Stomach smooth muscle (tissue), 2 donors: ENCODE results near the gene MRPL24.

Source experiments
- H3K27ac ChIP-seq: one replicate; pipeline ENCODE4 v1.7.0; 2013; ENCODE audit warnings: mild to moderate bottlenecking, low read length, inconsistent platforms
- H3K27me3 ChIP-seq, 2 donors: one replicate each; pipeline ENCODE4 v1.7.0; 2013; ENCODE audit warnings: low read length in 2 of 2; ENCODE audit not compliant: insufficient read depth in 2 of 2, control insufficient read depth in 1 of 2
- H3K36me3 ChIP-seq, 2 donors: one replicate each; pipeline ENCODE4 v1.7.0; 2013; ENCODE audit warnings: low read length in 2 of 2; ENCODE audit not compliant: control insufficient read depth in 2 of 2, insufficient read depth in 2 of 2
- H3K4me1 ChIP-seq: one replicate; pipeline ENCODE4 v1.7.0; 2013; ENCODE audit warnings: low read length; ENCODE audit not compliant: control insufficient read depth, insufficient read depth
- H3K4me3 ChIP-seq, 2 donors: one replicate each; pipeline ENCODE4 v1.7.0; 2013; ENCODE audit warnings: low read length in 2 of 2
- H3K9ac ChIP-seq, 2 donors: one replicate each; pipeline ENCODE4 v1.7.0; 2013; ENCODE audit warnings: low read length in 2 of 2, mild to moderate bottlenecking in 1 of 2
- H3K9me3 ChIP-seq, 2 donors: one replicate each; pipeline ENCODE4 v1.7.0; 2013; ENCODE audit warnings: low read length in 2 of 2; ENCODE audit not compliant: control insufficient read depth in 2 of 2
- donor health status: healthy.
- donor health status: Pancreatic carcinoma.

The MRPL24 gene

DNA sequence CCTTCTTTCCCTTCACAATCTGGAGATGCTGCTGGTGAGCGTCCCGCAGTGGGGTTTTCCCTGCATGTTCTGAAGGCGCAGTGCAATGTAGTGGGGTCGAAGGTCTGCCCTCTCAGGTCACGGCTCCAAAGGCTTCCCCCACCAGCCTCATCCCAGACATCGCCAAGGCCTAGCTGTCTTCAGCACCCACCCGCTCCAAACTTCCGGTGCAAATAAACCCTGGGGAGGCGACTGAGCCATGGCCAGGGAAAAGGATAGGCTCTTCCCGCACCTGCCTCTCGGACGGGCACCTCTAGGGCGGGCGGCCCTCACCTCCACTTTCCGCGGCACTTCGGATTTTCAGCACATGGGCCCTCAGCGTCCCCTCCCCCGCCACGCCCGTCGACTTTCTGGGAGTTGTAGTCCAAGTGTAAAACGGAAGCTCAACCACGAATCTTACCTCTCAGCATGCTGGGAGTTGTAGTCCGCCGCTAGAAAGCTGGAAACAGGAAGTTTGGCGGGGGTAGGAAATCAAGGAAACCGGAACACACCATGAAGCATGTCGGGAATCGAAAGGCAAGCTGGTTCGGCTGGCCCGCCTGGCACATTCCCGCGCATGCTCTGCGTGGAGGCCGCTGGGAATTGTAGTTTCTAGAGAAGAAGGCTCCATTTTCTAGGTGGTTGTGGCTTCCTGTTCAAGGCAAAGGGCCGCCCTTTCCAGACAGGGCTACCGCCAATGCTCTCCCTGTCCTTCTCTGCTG is at the start of gene MRPL24:
Gene MRPL24 (minus strand): TSS at position 348 of the 740 bp plus-strand sequence. CDS start 2,384 bp downstream, outside the sequence.
- H3K9me3 ChIP-seq = no peaks in the 10 kb centered on the region
- H3K4me1 ChIP-seq = peaks cover 22% of the 10 kb centered on the region
- H3K9ac ChIP-seq = peak within 1 kb of the TSS; percentile 85 to 95
- peaks cover 24 to 35% of the 10 kb centered on the region in 2 donors for H3K36me3 ChIP-seq
- H3K27me3 ChIP-seq = no peaks in the 10 kb centered on the region
- peak within 1 kb of the TSS; percentile 94 to 97 for H3K4me3 ChIP-seq
- H3K27ac ChIP-seq = peak within 1 kb of the TSS; percentile 94

DNA sequence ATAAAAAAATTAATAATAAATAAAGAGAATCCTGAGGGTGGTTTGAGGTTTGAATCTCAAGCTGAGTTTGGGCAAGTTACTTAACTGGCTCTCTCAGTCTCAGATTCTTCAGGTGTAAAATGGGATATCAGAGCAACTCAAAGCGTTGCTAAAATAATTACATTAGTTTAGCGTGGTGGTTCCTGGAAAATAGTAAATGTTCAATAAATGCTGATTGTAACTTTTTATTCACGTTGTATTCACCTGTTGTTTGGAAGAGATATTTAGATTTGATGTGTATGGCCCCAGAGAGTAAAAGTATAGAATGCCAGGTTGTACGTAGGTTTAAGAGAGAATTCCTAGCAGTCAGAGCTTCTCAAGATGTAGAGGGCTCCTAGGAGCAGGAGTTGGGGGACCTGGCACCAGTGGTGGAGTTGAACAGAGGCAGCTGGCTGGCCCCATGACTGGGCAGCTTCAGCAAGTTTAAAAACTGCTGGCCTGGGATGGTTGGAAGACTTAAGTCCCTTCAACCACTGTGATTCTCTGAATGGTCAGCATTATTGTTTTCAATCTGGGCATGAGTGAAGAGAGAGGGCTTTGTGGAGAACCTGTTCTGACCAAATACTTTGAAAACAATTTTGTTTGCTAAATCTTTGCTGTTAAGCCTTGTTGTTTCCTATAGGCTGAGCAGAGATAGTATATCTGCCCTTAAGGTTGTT is 48.9 kb upstream of the MRPL24 start:
- no peak overlapping the region for H3K27ac ChIP-seq
- no peaks in the 10 kb centered on the region for H3K4me1 ChIP-seq
- peaks cover 48 to 57% of the 10 kb centered on the region in 2 donors for H3K36me3 ChIP-seq
- H3K4me3 ChIP-seq = no peak overlapping the region
- H3K9me3 ChIP-seq = no peaks in the 10 kb centered on the region
- H3K9ac ChIP-seq = no peak overlapping the region
- H3K27me3 ChIP-seq = no peaks in the 10 kb centered on the region

DNA sequence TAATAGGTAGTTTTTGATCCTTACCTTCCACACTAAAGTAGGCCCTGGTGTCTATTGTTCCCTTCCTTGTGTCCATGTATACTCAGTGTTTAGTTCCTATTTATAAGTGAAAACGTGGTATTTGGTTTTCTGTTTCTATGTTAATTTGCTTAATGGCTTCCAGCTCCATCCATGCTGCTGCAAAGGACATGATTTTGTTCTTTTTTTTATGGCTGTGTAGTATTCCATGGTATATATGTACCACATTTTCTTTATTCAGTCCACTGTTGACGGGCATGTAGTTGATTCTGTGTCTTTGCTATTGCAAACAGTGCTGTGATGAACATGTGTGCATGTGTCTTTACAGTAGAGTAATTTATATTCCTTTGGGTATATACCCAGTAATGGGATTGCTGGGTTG is 47.2 kb upstream of the MRPL24 start:
- Histone ChIP-seq H3K9me3 (no peaks in the 10 kb centered on the region), H3K4me3 (no peak overlapping the region), H3K36me3 (peaks cover 47 to 52% of the 10 kb centered on the region in 2 donors), H3K27ac (no peak overlapping the region), H3K9ac (no peak overlapping the region), H3K4me1 (no peaks in the 10 kb centered on the region), H3K27me3 (no peaks in the 10 kb centered on the region)

DNA sequence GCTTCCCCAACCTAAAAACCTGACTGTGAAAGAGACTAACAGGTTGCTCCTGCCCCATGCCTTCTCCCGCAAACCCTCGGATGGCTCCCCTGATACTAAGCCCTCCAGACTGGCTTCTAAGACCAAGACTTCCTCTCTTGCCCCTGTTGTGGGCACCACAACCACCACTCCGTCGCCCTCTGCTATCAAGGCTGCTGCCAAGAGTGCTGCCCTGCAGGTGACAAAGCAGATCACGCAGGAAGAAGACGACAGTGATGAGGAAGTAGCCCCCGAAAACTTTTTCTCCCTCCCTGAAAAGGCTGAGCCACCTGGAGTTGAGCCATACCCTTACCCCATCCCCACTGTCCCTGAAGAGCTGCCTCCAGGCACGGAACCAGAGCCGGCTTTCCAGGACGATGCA is 45.8 kb upstream of the MRPL24 start:
- Histone ChIP-seq H3K36me3 (peaks cover 36 to 42% of the 10 kb centered on the region in 2 donors), H3K4me1 (no peaks in the 10 kb centered on the region), H3K9me3 (no peaks in the 10 kb centered on the region), H3K4me3 (no peak overlapping the region), H3K27ac (no peak overlapping the region), H3K9ac (no peak overlapping the region), H3K27me3 (no peaks in the 10 kb centered on the region)

DNA sequence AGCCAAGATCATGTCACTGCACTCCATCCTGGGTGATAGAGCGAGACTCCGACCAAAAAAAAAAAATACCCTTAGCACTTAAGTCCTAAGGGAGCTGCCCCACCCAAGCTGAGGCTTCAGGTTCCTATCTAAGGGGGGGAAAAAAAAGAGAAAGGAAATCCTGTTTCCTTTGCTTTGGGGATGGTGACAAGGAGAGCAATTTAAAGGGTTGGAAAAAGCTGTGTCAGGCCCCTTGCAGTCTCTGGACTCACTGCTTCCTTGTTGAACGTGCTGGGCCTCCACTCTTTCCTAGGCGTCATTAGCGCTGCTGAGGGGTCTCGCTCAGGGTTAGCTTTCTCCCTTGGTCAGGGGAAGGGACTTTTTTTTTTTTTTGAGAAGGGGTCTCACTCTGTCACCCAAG is 44.6 kb upstream of the MRPL24 start:
- no peaks in the 10 kb centered on the region for H3K27me3 ChIP-seq
- no peaks in the 10 kb centered on the region for H3K4me1 ChIP-seq
- no peaks in the 10 kb centered on the region for H3K9me3 ChIP-seq
- no peak overlapping the region for H3K4me3 ChIP-seq
- no peak overlapping the region for H3K27ac ChIP-seq
- no peak overlapping the region for H3K9ac ChIP-seq
- peaks cover 29 to 32% of the 10 kb centered on the region in 2 donors for H3K36me3 ChIP-seq

DNA sequence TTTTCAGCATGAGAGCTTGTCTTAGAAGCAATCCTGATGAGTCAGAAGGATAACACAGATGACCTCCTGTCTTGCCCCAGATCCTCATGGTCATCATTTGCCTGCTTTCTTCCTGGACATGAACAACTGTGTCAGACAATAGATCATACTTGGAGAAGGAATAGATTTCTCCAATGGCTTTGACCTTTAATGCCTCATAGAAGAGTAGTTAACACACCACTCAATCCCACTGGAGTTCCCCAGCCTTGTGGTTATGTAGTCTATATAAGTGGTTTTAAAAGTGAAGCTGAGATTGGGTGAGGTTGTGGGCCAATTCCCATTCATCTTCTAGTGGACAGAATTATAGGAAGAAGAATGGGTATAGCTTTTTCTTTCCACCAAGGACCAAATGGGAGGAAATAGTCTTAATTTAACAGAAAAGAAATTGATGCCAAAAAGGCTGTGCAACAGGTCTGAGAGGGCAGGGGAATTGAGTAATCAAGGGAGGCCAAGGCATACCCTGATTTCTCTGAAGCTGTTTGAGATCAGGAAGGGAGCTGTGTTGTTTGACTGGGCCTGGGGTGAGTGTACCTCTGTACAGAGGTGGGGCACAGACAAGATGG is 40.8 kb upstream of the MRPL24 start:
- Histone ChIP-seq H3K27ac (no peak overlapping the region), H3K27me3 (no peaks in the 10 kb centered on the region), H3K4me3 (no peak overlapping the region), H3K9me3 (no peaks in the 10 kb centered on the region), H3K4me1 (peaks cover 8% of the 10 kb centered on the region), H3K36me3 (peaks cover 15 to 20% of the 10 kb centered on the region in 2 donors), H3K9ac (no peak overlapping the region)

DNA sequence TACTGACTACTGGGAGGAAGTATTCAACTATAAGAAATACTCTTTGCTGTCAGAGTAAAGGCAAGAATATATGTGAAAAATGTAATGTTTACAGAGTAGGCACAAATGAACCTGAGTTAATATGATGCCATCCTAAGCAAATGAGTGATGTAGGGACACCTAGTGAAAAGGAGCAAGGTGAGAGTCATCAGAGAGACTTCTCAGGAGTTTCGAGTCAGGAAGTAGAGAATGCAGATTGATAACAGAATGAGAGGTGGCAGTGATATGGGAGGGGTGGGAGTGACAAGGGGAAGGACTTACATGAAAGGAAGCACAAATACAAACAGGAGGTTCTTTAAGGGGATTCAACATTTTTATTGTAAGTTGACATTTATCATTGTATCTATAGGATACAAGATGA is 36.7 kb upstream of the MRPL24 start:
- Histone ChIP-seq H3K27ac (no peak overlapping the region), H3K9me3 (no peaks in the 10 kb centered on the region), H3K27me3 (no peaks in the 10 kb centered on the region), H3K9ac (no peak overlapping the region), H3K4me1 (peaks cover 17% of the 10 kb centered on the region), H3K36me3 (peaks cover 2% of the 10 kb centered on the region in 2 donors), H3K4me3 (no peak overlapping the region)

DNA sequence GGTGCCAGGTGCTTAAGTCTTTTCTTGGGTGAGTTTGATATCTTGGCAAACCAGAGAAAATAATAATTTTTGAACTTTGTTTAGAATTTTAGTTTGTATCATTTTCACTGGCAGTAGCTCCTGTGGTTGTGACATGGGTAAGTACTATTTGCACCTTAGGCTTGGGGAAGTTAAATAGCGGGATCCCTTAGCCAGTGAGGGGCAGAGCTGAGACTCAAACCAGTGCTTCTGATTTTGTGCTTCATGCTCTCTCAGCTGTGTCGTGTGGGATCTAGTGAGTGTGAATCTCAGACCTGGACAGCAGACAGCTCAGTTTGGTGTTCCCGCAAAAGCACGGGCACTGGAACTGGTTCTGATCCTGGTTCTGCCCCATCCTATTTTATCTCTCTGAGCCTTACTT is 36.1 kb upstream of the MRPL24 start:
- no peaks in the 10 kb centered on the region for H3K27me3 ChIP-seq
- H3K9ac ChIP-seq = no peak overlapping the region
- peaks cover 17% of the 10 kb centered on the region for H3K4me1 ChIP-seq
- H3K4me3 ChIP-seq = no peak overlapping the region
- peaks cover 0 to 2% of the 10 kb centered on the region in 2 donors for H3K36me3 ChIP-seq
- H3K27ac ChIP-seq = no peak overlapping the region
- no peaks in the 10 kb centered on the region for H3K9me3 ChIP-seq

DNA sequence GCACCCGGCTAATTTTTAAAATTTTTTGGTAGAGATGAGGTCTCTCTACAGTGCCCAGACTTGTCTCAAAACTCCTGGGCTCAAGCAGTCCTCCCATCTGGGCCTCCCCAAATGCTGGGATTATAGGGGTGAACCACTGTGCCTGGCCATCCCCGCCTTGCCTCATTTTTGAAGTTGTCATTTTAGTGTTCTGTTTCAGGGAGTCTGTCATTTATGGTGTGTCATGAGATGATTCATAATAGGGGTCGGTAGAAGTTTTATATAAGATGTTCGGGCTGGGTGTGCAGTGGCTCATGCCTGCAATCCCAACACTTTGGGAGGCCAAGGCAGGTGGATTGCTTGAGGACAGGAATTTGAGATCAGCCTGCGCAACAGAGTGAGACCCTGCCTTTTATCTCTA is 34.9 kb upstream of the MRPL24 start:
- H3K36me3 ChIP-seq = peaks cover 4 to 6% of the 10 kb centered on the region in 2 donors
- no peak overlapping the region for H3K27ac ChIP-seq
- no peaks in the 10 kb centered on the region for H3K27me3 ChIP-seq
- no peak overlapping the region for H3K4me3 ChIP-seq
- no peaks in the 10 kb centered on the region for H3K9me3 ChIP-seq
- H3K4me1 ChIP-seq = peaks cover 27% of the 10 kb centered on the region
- no peak overlapping the region for H3K9ac ChIP-seq

DNA sequence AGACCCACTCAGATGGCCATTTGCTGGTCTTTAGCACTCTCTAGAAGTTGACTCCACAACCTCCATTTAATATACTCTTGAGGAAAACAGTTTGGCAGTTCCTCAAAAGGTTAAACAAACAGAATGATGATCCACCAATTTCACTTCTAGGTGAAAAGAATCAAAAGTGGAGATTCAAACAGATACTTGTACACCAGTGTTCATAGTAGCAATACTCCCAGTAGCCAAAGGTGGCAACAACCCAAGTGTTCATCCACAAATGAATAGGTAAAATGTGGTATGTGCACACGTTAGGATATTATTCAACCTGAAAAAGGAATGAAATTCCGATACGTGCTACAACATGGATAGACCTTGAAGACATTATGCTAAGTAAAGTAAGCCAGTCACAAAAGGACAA is 32.7 kb upstream of the MRPL24 start:
- Histone ChIP-seq H3K4me1 (peaks cover 42% of the 10 kb centered on the region), H3K9me3 (no peaks in the 10 kb centered on the region), H3K36me3 (peaks cover 4 to 9% of the 10 kb centered on the region in 2 donors), H3K4me3 (peak overlapping the region in 1 of 2 donors; percentile 29), H3K27me3 (no peaks in the 10 kb centered on the region), H3K9ac (no peak overlapping the region), H3K27ac (peak overlapping the region; percentile 53)
